Esophagus squamous epithelium (tissue), 5 donors: ENCODE data around the gene FAF2. TPM values are rescaled to one million over a fixed set of nuclear protein-coding genes. Genes with fewer than 3 reads are reported as not detected.

Experiments
- DNase-seq: peaks from one replicate; lab custom pipeline; 2025; lab: John Stamatoyannopoulos, UW
- H3K27ac ChIP-seq, 4 donors: fragments of 200-600 bp; sonication (generic); one replicate each; pipeline ENCODE4 v1.5.1; 2016 to 2019; ENCODE audit warnings: mild to moderate bottlenecking in 1 of 4
- H3K27me3 ChIP-seq, 4 donors: fragments of 200-600 bp; sonication (generic); 1 replicate in 3 of 4; 2 replicates in 1 of 4; pipeline versions ENCODE4 v1.5.1 to v1.6.0; 2017 to 2021; ENCODE audit warnings: antibody characterized with exemption in 1 of 4
- H3K36me3 ChIP-seq, 3 donors: fragments of 200-600 bp; sonication (generic); one replicate each; pipeline ENCODE4 v1.5.1; 2016 to 2019
- H3K4me1 ChIP-seq, 3 donors: fragments of 200-600 bp; sonication (generic); one replicate each; pipeline ENCODE4 v1.5.1; 2017 to 2019
- H3K4me3 ChIP-seq, 4 donors: fragments of 200-600 bp; sonication (generic); 1 replicate in 3 of 4; 2 replicates in 1 of 4; pipeline ENCODE4 v1.5.1; 2016 to 2019; ENCODE audit warnings: mild to moderate bottlenecking in 2 of 4, moderate library complexity in 1 of 4
- H3K9me3 ChIP-seq, 3 donors: fragments of 200-600 bp; sonication (generic); one replicate each; pipeline ENCODE4 v1.5.1; 2016 to 2019
- POLR2A ChIP-seq, 4 donors: fragments of 450-650 bp; IDR thresholded peaks; one replicate each; pipeline ENCODE4 v1.6.1; 2017; ENCODE audit warnings: antibody characterized with exemption in 4 of 4, mild to moderate bottlenecking in 4 of 4, moderate library complexity in 3 of 4
- WGBS, 2 donors: methylation state at CpG; one replicate each; pipeline ENCODE4 v1.1.5; 2018; 5-methylcytosine and 5-hydroxymethylcytosine counted together
- intact Hi-C: fragments of 100-400 bp; cut with DNase I; formaldehyde crosslinking; loops from one replicate; pipeline ENCODE4 v1.15.0; 2022
- total RNA-seq, 4 donors: library from RNA; depleted of rRNA; stranded (reverse); fragments of >200 nt; gene quantifications; one replicate each; pipeline ENCODE4 v1.1.0, GENCODE V29; 2016
- TF ChIP-seq, protein P1 (sequence below), 6 experiments: fragments of 450-650 bp in 4 of 6; fragments of 200-600 bp in 2 of 6; sonication (generic) in 2 of 6; IDR thresholded peaks; one replicate each; pipeline ENCODE4 v1.5.1; 2016 to 2019; ENCODE audit warnings: antibody characterized with exemption in 6 of 6, mild to moderate bottlenecking in 4 of 6, moderate library complexity in 4 of 6
- donor health status: DM: yes; HTN: yes; CAD: no.

Gene FAF2
- total RNA-seq, 4 donors from 2014 or later: 18.5 to 27.0 (median 24.7) TPM

DNA sequence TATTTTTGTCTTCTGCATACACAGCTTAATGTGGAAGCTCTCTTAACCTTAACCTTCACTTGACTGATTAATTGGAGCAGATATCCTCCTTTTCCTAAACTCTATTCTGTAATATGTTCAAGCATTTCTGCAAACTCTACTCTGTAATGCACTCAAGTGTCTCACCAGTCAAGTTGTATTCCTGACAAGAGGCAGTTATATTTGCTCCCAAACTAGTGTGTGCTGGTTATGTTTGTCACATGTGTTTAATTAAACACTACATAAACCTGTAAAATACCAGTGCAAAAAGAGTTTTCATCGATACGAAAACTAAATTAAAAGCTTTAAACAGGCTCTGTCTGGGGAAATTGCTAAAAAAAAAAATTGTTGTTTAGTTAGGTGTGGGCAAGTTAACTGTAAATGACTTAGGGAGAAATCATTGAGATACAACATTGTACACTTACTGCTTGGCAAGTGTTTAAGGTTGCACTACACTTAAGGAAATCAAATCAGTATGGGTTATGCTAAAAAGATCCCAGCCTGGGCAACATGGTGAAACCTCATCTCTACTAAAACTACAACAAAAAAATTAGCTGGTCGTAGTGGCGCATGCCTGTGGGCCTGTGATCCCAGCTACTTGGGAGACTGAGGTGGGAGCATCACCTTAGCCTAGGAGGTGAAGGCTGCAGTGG, 6.7 kb downstream of the FAF2 start:
- Histone ChIP-seq H3K4me1 (peaks cover 0 to 27% (median 4%) of the 10 kb centered on the region in 3 donors), H3K27me3 (no peaks in the 10 kb centered on the region), H3K27ac (no peak overlapping the region), H3K36me3 (peaks cover 0 to 28% (median 7%) of the 10 kb centered on the region in 3 donors), H3K9me3 (no peaks in the 10 kb centered on the region), H3K4me3 (no peak overlapping the region)
- no peak for TF ChIP-seq POLR2A (IDR thresholded peaks at IDR 0.05)
- TF ChIP-seq, protein P1, sequence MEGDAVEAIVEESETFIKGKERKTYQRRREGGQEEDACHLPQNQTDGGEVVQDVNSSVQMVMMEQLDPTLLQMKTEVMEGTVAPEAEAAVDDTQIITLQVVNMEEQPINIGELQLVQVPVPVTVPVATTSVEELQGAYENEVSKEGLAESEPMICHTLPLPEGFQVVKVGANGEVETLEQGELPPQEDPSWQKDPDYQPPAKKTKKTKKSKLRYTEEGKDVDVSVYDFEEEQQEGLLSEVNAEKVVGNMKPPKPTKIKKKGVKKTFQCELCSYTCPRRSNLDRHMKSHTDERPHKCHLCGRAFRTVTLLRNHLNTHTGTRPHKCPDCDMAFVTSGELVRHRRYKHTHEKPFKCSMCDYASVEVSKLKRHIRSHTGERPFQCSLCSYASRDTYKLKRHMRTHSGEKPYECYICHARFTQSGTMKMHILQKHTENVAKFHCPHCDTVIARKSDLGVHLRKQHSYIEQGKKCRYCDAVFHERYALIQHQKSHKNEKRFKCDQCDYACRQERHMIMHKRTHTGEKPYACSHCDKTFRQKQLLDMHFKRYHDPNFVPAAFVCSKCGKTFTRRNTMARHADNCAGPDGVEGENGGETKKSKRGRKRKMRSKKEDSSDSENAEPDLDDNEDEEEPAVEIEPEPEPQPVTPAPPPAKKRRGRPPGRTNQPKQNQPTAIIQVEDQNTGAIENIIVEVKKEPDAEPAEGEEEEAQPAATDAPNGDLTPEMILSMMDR (IDR thresholded peaks at IDR 0.05): no peak
- DNase-seq: no peak
- 94 to 95% methylated on average over 4 of the region's 4 CpGs for WGBS, 2 donors
- intact Hi-C loops: no loop called here

DNA sequence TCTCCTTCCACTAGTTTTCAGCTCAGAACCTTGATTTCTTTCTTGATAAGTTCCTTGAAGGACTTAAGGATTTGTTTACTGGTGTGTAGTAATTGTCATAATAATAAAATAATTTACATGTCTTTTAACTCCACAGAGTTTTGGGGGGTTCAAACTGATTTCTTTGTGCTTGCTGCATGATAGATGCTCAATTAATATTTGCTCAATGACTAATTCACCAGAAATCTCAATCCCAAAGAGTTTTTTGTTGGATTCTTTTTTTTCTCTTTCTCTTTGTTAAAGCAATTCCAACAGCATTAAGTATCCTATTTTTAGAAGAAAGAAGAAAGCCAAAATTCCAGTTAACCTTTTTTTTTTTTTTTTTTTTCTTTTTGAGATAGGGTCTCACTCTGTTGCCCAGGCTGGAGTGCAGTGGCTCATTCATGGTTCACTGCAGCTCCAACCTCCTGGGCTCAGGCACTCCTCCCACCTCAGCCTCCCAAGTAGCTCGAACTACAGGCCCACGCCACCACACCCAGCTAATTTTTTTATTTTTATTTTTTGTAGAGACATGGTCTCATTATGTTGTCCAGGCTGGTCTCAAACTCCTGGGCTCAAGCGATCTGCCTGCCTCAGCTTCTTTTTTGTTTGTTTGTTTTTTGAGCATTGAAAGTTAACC, 10.8 kb downstream of the FAF2 start:
- H3K4me1 ChIP-seq: peaks cover 0 to 6% (median 3%) of the 10 kb centered on the region in 3 donors
- peaks cover 0 to 8% (median 2%) of the 10 kb centered on the region in 3 donors for H3K36me3 ChIP-seq
- WGBS, 2 donors: 93 to 94% methylated on average over 3 of the region's 3 CpGs
- no peak overlapping the region for H3K27ac ChIP-seq
- no peaks in the 10 kb centered on the region for H3K27me3 ChIP-seq
- no peak for DNase-seq
- no peak overlapping the region for H3K4me3 ChIP-seq
- TF ChIP-seq POLR2A (IDR thresholded peaks at IDR 0.05): no peak
- TF ChIP-seq, protein P1 (IDR thresholded peaks at IDR 0.05): no peak
- H3K9me3 ChIP-seq: no peaks in the 10 kb centered on the region
- intact Hi-C loops: no loop called here

DNA sequence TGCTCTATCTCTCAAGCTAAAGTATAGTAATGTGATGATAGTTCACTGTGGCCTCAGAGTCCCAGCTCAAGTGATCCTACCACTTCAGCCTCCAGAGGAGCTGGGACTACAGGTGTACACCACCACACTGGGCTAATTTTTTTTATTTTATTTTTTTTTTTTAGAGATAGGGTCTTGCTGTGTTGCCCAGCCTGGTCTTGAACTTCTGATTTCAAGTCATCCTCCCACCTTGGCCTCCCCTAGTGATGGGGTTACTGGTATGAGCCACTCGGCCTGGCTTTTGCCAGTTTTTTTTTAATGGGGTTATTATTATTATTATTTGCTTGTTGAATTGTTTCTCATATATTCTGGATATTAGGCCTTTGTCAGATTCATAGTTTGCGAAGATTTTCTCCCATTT, 13.2 kb downstream of the FAF2 start:
- TF ChIP-seq, protein P1 (IDR thresholded peaks at IDR 0.05): no peak
- no peak for TF ChIP-seq POLR2A (IDR thresholded peaks at IDR 0.05)
- Histone ChIP-seq H3K9me3 (no peaks in the 10 kb centered on the region), H3K4me3 (no peak overlapping the region), H3K36me3 (peaks cover 0 to 12% (median 0%) of the 10 kb centered on the region in 3 donors), H3K27ac (no peak overlapping the region), H3K4me1 (peaks cover 0 to 21% (median 3%) of the 10 kb centered on the region in 3 donors), H3K27me3 (no peaks in the 10 kb centered on the region)
- DNase-seq: no peak
- intact Hi-C loops: no loop called here
- WGBS, 2 donors: 93 to 95% methylated on average over 2 of the region's 2 CpGs

DNA sequence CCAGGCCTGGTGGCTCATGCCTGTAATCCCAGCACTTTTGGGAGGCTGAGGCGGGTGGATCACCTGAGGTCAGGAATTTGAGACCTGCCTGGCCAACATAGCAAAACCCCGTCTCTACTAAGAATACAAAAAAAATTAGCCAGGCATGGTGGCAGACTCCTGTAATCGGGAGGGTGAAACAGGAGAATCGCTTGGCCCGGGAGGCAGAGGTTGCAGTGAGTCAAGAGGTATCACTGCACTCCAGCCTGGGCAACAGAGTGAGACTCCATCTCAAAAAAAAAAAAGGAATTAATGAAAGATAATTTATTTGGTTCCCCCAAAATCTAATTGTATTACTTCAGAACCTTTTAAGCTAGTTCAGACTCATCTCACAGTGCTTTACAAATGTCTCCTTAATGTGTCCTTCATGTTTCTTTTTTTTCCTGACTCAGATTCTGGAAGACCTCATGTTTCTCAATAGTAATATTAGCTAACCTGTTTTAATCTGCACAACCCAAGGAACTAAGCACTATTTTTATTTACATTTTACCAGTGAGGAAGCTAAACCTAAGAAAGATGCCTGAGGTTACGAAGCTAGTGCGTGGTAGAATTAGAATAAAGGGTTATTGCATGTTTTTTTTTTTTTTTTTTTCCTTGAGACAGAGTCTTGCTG, 15.1 kb downstream of the FAF2 start:
- Histone ChIP-seq H3K27ac (no peak overlapping the region), H3K4me1 (peaks cover 0 to 27% (median 3%) of the 10 kb centered on the region in 3 donors), H3K4me3 (no peak overlapping the region), H3K9me3 (no peaks in the 10 kb centered on the region), H3K27me3 (no peaks in the 10 kb centered on the region), H3K36me3 (peaks cover 0 to 12% (median 0%) of the 10 kb centered on the region in 3 donors)
- TF ChIP-seq, protein P1 (IDR thresholded peaks at IDR 0.05): no peak
- TF ChIP-seq POLR2A (IDR thresholded peaks at IDR 0.05): no peak
- no peak for DNase-seq
- 90 to 93% methylated on average over 7 of the region's 7 CpGs for WGBS, 2 donors
- intact Hi-C loops: no loop called here
